Mesendoderm (in vitro differentiated cells): Measurements from ENCODE around the gene TCTN1.
"Not testable (repeated sequence)": the region's sequence is repeated elsewhere in the genome, so short reads cannot be mapped to it uniquely, and the experiment has no call there.

Source experiments
- DNase-seq: peaks from one replicate; pipeline ENCODE4 v3.0.0; 2013
- H2AK5ac ChIP-seq: 2 replicates; pipeline ENCODE4 v1.6.1; 2013; ENCODE audit warnings: low read length, inconsistent platforms
- H2BK120ac ChIP-seq: 2 replicates; pipeline ENCODE4 v1.6.1; 2013; ENCODE audit warnings: low read depth, mild to moderate bottlenecking, low read length, moderate library complexity, mixed read lengths
- H2BK15ac ChIP-seq: replicated peaks from 2 replicates; pipeline ENCODE4 v1.6.1; 2013; ENCODE audit warnings: low read depth, mild to moderate bottlenecking, moderate library complexity
- H2BK5ac ChIP-seq: 2 replicates; pipeline ENCODE4 v1.6.1; 2013; ENCODE audit warnings: low read length, inconsistent platforms
- H3K18ac ChIP-seq: 2 replicates; pipeline ENCODE4 v1.6.1; 2013; ENCODE audit warnings: mild to moderate bottlenecking, low read length, mixed read lengths
- H3K23ac ChIP-seq: one replicate; pipeline ENCODE4 v1.6.1; 2013; ENCODE audit warnings: low read length
- H3K27ac ChIP-seq: 2 replicates; pipeline ENCODE4 v1.5.1; 2013; ENCODE audit warnings: low read depth, mild to moderate bottlenecking, inconsistent platforms, low read length, moderate library complexity
- H3K27me3 ChIP-seq: 2 replicates; pipeline ENCODE4 v1.6.1; 2013; ENCODE audit warnings: low read length, control low read depth, mild to moderate bottlenecking, inconsistent platforms; ENCODE audit not compliant: insufficient read depth, poor library complexity
- H3K36me3 ChIP-seq: 2 replicates; pipeline ENCODE4 v1.6.1; 2013; ENCODE audit warnings: low read length, inconsistent platforms; ENCODE audit not compliant: control insufficient read depth, insufficient read depth
- H3K4ac ChIP-seq: one replicate; pipeline ENCODE4 v1.6.1; 2013; ENCODE audit warnings: low read depth, mild to moderate bottlenecking, low read length, moderate library complexity
- H3K4me1 ChIP-seq: 2 replicates; pipeline ENCODE4 v1.6.1; 2013; ENCODE audit warnings: low read depth, low read length, inconsistent platforms; ENCODE audit not compliant: control insufficient read depth
- H3K4me2 ChIP-seq: 2 replicates; pipeline ENCODE4 v1.6.1; 2013; ENCODE audit warnings: low read length
- H3K4me3 ChIP-seq: 2 replicates; pipeline ENCODE4 v1.5.1; 2013; ENCODE audit warnings: mild to moderate bottlenecking, low read length
- H3K56ac ChIP-seq: one replicate; pipeline ENCODE4 v1.6.1; 2013; ENCODE audit warnings: low read length
- H3K79me1 ChIP-seq: 2 replicates; pipeline ENCODE4 v1.6.1; 2013; ENCODE audit warnings: low read length, inconsistent platforms
- H3K79me2 ChIP-seq: 2 replicates; pipeline ENCODE4 v1.6.1; 2013; ENCODE audit warnings: mild to moderate bottlenecking, low read length; ENCODE audit not compliant: control insufficient read depth, insufficient read depth
- H3K9ac ChIP-seq: 2 replicates; pipeline ENCODE4 v1.6.1; 2013; ENCODE audit warnings: low read length, inconsistent platforms
- H4K5ac ChIP-seq: one replicate; pipeline ENCODE4 v1.6.1; 2013; ENCODE audit warnings: low read length
- H4K8ac ChIP-seq: one replicate; pipeline ENCODE4 v1.6.1; 2013; ENCODE audit warnings: low read depth, mild to moderate bottlenecking, control low read depth, low read length, moderate library complexity
- WGBS: extraction: QIAGEN DNeasy Blood & Tissue Kit; methylation state at CpG from one replicate; pipeline ENCODE4 v1.1.7; 2013; ENCODE audit warnings: low lambda C conversion rate, missing lambda C conversion rate; ENCODE audit not compliant: insufficient coverage; ENCODE audit errors: extremely low coverage; 5-methylcytosine and 5-hydroxymethylcytosine counted together

Gene TCTN1

GRCh38 chr12:110649341-110649847 lies 35.5 kb downstream of the TCTN1 start:
- H3K27me3 ChIP-seq, result no peaks in the 10 kb centered on the region
- no peak overlapping the region for H3K56ac ChIP-seq
- no peak overlapping the region for H2BK5ac ChIP-seq
- no peak overlapping the region for H3K4me2 ChIP-seq
- H2BK120ac ChIP-seq, result no peak overlapping the region
- H3K9ac ChIP-seq, result no peak overlapping the region
- H3K18ac ChIP-seq, result no peak overlapping the region
- no peak overlapping the region for H3K4ac ChIP-seq
- H3K27ac ChIP-seq, result no peak overlapping the region
- no peaks in the 10 kb centered on the region for H3K79me2 ChIP-seq
- H3K4me3 ChIP-seq, result no peak overlapping the region
- no peak overlapping the region for H2BK15ac ChIP-seq
- H3K36me3 ChIP-seq, result no peaks in the 10 kb centered on the region
- no peak for DNase-seq
- H3K23ac ChIP-seq, result no peak overlapping the region
- no peak overlapping the region for H2AK5ac ChIP-seq
- no peaks in the 10 kb centered on the region for H3K79me1 ChIP-seq
- no CpG with 5 or more reads among the region's 11 CpGs for WGBS
- no peak overlapping the region for H4K5ac ChIP-seq
- H4K8ac ChIP-seq, result no peak overlapping the region
- H3K4me1 ChIP-seq, result no peaks in the 10 kb centered on the region

DNA sequence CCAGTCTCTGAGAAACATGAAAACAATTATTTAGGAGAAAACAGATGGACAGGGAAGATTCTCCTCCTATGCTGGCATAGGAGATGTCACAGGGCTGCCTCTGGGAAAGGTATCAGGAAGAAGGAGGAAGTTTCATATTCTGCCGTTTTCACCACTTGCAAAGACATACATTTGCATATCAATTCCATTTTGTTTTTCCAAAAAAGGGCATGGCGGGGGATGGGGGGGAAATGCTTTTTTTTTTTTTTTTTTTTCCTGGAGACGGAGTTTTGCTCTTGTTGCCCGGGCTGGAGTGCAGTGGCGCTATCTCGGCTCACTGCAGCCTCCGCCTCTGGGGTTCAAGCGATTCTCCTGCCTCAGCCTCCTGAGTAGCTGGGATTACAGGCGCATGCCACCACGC lies 40.3 kb downstream of the TCTN1 start:
- not testable (repeated sequence) for H2BK15ac ChIP-seq, H3K27ac ChIP-seq, H4K5ac ChIP-seq, H3K9ac ChIP-seq, H3K36me3 ChIP-seq, H3K18ac ChIP-seq, DNase-seq, H3K56ac ChIP-seq, H3K4me1 ChIP-seq, H2BK5ac ChIP-seq, H2AK5ac ChIP-seq, H3K4ac ChIP-seq, H3K4me3 ChIP-seq, H4K8ac ChIP-seq, H3K79me1 ChIP-seq, H3K79me2 ChIP-seq, H3K4me2 ChIP-seq, H3K27me3 ChIP-seq, H3K23ac ChIP-seq, H2BK120ac ChIP-seq
- WGBS, result no CpG with 5 or more reads among the region's 10 CpGs

GRCh38 chr12:110656071-110656655 lies 42.2 kb downstream of the TCTN1 start:
- Histone ChIP-seq H4K8ac (no peak overlapping the region), H2AK5ac (no peak overlapping the region), H3K56ac (no peak overlapping the region), H3K9ac (no peak overlapping the region), H3K36me3 (no peaks in the 10 kb centered on the region), H3K27ac (no peak overlapping the region), H2BK120ac (no peak overlapping the region), H3K18ac (no peak overlapping the region), H3K79me1 (no peaks in the 10 kb centered on the region), H3K4me2 (no peak overlapping the region), H3K4ac (no peak overlapping the region), H3K4me1 (no peaks in the 10 kb centered on the region), H2BK15ac (no peak overlapping the region), H3K23ac (no peak overlapping the region), H2BK5ac (no peak overlapping the region), H3K4me3 (no peak overlapping the region), H3K79me2 (no peaks in the 10 kb centered on the region), H4K5ac (no peak overlapping the region), H3K27me3 (no peaks in the 10 kb centered on the region)
- no CpG with 5 or more reads among the region's 11 CpGs for WGBS
- no peak for DNase-seq

GRCh38 chr12:110657747-110658146 lies 43.8 kb downstream of the TCTN1 start:
- no peak overlapping the region for H3K4me2 ChIP-seq
- H2BK15ac ChIP-seq, result no peak overlapping the region
- no peak overlapping the region for H4K5ac ChIP-seq
- H3K56ac ChIP-seq, result no peak overlapping the region
- no peak overlapping the region for H3K4ac ChIP-seq
- no peak overlapping the region for H4K8ac ChIP-seq
- no peaks in the 10 kb centered on the region for H3K36me3 ChIP-seq
- H3K9ac ChIP-seq, result no peak overlapping the region
- WGBS, result no CpG with 5 or more reads among the region's 9 CpGs
- no peak overlapping the region for H2BK120ac ChIP-seq
- no peak for DNase-seq
- H3K79me2 ChIP-seq, result no peaks in the 10 kb centered on the region
- no peak overlapping the region for H2BK5ac ChIP-seq
- no peaks in the 10 kb centered on the region for H3K4me1 ChIP-seq
- no peaks in the 10 kb centered on the region for H3K79me1 ChIP-seq
- no peak overlapping the region for H3K18ac ChIP-seq
- no peak overlapping the region for H3K4me3 ChIP-seq
- no peak overlapping the region for H3K27ac ChIP-seq
- no peak overlapping the region for H3K23ac ChIP-seq
- H2AK5ac ChIP-seq, result no peak overlapping the region
- H3K27me3 ChIP-seq, result no peaks in the 10 kb centered on the region

GRCh38 chr12:110658242-110658641 lies 44.3 kb downstream of the TCTN1 start:
- WGBS, result no CpG with 5 or more reads among the region's 9 CpGs

DNA sequence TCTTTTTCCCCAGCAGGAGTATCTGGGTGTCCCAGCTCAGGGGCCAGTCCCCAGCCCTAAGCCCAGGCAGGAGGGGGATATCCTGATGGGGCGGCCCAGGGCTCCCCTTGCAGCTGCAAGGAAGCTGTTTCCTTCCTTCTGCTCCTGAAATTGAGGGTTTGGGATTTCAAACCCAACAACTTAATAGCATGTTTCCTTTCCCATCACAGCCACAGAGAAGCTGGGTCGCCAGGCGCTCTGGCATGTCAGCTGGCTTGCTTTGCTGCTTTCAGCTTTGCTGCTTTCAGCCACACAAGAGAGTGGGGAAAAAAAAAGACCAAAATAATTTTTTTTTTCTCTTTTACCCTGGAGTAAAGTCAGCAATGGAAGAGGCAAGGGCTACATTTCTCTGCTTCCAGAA lies 44.9 kb downstream of the TCTN1 start:
- Histone ChIP-seq H3K23ac (no peak overlapping the region), H2AK5ac (no peak overlapping the region), H3K27me3 (no peaks in the 10 kb centered on the region), H3K27ac (no peak overlapping the region), H3K9ac (no peak overlapping the region), H3K79me1 (no peaks in the 10 kb centered on the region), H2BK15ac (no peak overlapping the region), H3K36me3 (no peaks in the 10 kb centered on the region), H2BK120ac (no peak overlapping the region), H3K18ac (no peak overlapping the region), H3K79me2 (no peaks in the 10 kb centered on the region), H3K4ac (no peak overlapping the region), H4K5ac (no peak overlapping the region), H3K56ac (no peak overlapping the region), H3K4me1 (no peaks in the 10 kb centered on the region), H3K4me3 (no peak overlapping the region), H3K4me2 (no peak overlapping the region), H2BK5ac (no peak overlapping the region), H4K8ac (no peak overlapping the region)
- no CpG with 5 or more reads among the region's 3 CpGs for WGBS
- no peak for DNase-seq

More at GRCh38 chr12:110658242-110658641, 44.3 kb downstream of the TCTN1 start:
- H3K4me1 ChIP-seq, result no peaks in the 10 kb centered on the region
- H3K4me2 ChIP-seq, result no peak overlapping the region
- no peak overlapping the region for H3K4me3 ChIP-seq
- H3K27me3 ChIP-seq, result no peaks in the 10 kb centered on the region
- no peak overlapping the region for H2BK5ac ChIP-seq
- H2BK15ac ChIP-seq, result no peak overlapping the region
- H3K36me3 ChIP-seq, result no peaks in the 10 kb centered on the region
- no peaks in the 10 kb centered on the region for H3K79me2 ChIP-seq
- no peak overlapping the region for H3K23ac ChIP-seq
- H3K18ac ChIP-seq, result no peak overlapping the region
- no peak overlapping the region for H3K27ac ChIP-seq
- H3K56ac ChIP-seq, result no peak overlapping the region
- H2AK5ac ChIP-seq, result no peak overlapping the region
- no peak overlapping the region for H3K4ac ChIP-seq
- H3K9ac ChIP-seq, result no peak overlapping the region
- no peak overlapping the region for H4K8ac ChIP-seq
- DNase-seq, result no peak
- H2BK120ac ChIP-seq, result no peak overlapping the region
- no peaks in the 10 kb centered on the region for H3K79me1 ChIP-seq
- H4K5ac ChIP-seq, result no peak overlapping the region
